HTERT RPE-1 (cell line): ENCODE data around the gene RACGAP1.

Experiments used
- in situ Hi-C: fragments of 300-500 bp; cut with MboI; formaldehyde crosslinking; loops from 4 replicates; pipeline ENCODE4 v1.14.3; 2020; ENCODE audit warnings: low sequenced_read_pairs

RACGAP1 gene

DNA sequence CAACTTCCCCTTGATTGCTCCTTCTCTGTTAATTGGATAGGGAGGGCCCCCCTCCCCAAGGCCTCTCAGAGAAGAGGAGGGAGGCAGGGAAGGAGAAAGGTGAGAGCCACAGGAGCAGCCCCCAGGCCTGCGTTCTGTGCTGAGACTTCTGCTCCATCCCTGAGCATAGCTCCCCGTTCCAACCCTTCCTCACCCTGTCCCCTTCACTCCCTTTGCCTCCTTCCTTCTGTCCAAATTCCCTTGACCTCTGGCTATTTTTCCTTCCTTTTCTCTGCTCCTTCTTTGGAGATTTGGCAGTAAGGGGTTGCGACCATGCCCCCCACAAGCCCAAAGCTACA lies 31.3 kb upstream of the RACGAP1 start:
- in situ Hi-C loops, result no loop called here

DNA sequence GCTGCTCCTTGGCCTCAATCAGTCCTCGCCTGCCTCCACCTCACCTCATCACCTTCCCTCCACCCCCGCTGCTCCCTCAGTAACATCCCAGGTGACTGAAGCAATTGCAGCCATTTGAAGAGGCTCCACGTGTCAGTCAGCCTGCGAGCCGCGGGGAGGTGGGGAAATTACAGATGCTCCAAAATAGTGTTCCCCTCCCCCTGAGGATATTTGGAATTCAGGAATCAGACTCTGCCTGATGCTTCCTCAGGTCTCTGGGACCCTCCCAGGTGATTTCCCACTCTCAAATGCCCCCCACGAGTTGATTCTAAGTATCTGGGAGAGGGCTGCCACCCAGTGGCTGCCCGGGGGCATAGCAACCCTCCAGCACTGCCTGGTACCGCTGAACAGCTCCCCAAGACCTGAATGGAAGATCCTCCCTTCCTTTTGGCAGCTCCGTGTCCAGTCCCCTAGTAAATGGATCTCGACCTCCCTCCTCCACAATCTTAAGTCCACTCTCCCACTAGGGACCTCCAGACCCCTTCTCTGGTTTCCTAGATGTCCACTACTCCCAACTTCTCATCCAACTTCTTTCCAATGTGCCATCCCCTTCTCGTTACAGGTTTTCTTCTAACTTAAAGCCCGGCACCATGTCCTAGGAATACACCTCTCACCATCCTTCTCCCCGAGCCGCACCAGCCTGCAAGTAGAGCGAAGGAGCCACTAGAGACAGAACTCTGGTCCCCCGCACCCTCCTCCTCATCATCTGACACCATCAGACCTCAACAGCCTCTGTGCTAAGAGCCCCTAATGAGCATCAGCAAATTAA lies 30.7 kb upstream of the RACGAP1 start:
- in situ Hi-C loops, result no loop called here

DNA sequence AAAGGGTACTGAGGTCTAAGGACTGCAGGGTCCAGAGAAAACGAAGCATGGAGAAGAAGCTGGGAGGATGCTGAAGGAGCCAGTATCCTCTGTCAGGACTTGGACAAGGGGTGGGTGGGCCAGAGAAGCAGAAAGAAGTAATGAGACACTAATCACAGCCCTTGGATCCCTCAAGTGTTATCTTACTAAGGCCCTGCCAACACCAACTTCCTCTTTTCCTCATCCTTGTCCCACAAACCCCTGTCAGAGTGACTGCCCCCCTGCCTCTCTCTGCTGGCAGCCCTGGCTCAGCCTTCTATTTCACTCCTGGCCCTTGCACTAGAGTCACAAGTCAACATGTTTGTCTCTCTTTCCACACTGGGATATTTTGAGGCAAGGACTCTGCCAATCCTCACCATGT lies 28.3 kb upstream of the RACGAP1 start:
- in situ Hi-C loops, result no loop called here

DNA sequence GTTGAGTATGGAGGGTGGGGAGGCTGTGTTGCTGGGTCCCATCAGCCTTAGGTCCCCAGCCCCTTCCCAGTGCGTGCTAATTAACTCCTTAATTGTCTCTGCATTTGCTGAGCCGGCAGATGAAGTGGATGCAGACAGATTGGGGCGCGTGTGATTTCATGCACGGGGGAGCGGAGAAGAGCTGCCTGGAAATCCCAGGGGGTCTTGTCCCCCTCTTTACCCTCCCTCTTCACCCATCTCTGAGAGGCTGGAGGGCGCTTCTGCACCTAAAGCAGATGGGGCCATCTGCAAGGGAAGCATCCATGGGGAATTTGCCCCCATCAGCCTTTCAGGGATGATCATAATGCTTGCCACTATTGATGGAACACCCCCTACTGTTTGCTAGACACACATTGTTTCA lies 27.7 kb upstream of the RACGAP1 start:
- in situ Hi-C loops, result no loop called here

- in situ Hi-C loops, result no loop called here
Observed at GRCh38 chr12:50052544-50052943, 27.2 kb upstream of the RACGAP1 start.

- in situ Hi-C loops, result no loop called here
Observed at GRCh38 chr12:50051101-50051806, 26.0 kb upstream of the RACGAP1 start.

GRCh38 chr12:50050410-50051098 lies 25.3 kb upstream of the RACGAP1 start:
- in situ Hi-C loops, result no loop called here

DNA sequence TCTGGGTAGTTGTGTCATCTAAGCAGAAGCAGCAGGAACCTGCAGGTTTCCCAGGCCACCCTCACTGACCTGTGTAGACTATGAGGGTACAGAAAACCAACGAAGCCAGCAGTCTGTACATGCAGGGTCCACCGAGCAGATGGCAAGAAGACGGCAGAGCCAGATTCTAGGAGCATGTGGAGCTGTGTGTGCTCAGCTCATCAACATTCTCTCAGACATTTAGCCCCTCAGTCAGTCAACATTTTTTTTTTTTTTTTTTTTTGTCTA lies 24.8 kb upstream of the RACGAP1 start:
- in situ Hi-C loops, result no loop called here

DNA sequence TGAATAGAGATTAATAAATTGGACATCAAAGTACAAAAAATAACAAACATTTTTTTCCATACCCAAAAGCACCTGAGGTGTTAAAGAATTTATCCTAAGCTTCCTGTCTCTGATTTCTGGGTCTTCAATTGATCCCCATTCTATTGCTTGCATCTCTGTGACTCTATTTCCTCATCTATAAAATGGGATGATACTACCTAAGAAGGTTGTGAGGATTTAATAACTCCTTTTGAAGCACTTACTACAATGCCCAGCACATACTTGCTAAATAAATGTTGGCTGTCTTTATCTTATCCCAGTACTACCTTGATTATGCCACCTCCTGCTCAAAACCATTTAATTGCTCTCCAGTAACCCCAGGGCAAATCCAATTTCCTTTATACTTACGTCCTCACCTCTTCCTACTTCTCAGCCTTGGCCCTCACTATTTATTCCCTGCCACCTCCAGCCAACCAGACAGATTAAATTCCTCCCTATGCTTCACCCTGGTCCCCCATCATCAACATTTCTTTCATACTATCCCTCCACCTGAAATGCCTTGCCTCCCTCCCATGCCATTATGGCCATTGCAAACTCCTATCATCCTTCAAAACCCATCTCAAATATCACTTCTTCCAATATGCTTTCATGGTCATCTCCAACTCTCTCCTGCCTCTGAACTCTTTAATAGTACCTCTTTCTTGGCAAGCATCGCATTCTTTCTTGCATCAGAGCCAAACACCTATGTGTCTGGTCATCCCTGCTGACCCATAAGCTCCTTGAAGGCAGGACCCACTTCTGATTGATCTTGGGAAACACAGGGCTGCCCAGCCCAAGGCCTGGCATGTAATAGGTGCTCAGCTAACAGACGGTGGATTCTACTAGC lies 24.2 kb upstream of the RACGAP1 start:
- in situ Hi-C loops, result no loop called here

GRCh38 chr12:50047693-50048250 lies 22.5 kb upstream of the RACGAP1 start:
- in situ Hi-C loops, result no loop called here

DNA sequence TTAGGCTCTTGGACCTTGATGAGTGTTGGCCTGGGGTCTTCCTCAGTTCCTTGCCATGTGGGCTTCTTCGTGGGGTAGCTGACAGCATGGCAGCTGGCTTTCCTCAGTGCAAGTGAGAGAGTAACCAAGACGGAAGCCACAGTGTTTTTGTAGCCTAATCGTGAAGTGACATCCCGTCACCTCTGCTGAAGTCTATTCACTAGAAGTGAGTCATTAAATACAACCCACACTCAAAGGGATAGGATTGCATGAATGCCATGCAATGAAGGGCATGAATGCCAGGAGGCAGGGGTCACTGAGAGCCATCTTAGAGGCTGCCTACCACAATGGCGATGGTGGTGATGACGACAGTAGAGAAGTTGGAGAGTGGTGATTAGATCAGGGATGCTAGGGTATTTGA lies 18.6 kb upstream of the RACGAP1 start:
- in situ Hi-C loops, result no loop called here

- in situ Hi-C loops, result no loop called here
Observed at GRCh38 chr12:50043308-50043707, 18.0 kb upstream of the RACGAP1 start.

DNA sequence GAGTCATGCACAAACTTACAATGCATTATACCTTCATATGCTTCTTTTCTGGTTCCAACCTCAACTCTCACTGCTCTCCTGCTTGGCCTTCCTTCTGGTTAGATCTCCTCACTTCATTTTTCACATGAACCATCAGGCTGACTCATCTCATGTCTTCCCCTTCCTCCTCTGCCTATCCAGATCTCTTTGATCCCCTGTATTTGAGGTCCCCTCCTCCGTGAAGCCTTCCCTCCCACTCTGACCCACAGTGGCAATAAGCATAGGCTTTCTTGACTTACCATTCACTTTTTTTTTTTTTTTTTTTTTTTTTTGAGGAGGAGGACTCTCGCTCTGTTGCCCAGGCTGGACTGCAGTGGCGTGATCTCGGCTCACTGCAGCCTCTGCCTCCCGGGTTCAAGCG lies 17.4 kb upstream of the RACGAP1 start:
- in situ Hi-C loops, result no loop called here

GRCh38 chr12:50041962-50042361 lies 16.7 kb upstream of the RACGAP1 start:
- in situ Hi-C loops, result no loop called here

DNA sequence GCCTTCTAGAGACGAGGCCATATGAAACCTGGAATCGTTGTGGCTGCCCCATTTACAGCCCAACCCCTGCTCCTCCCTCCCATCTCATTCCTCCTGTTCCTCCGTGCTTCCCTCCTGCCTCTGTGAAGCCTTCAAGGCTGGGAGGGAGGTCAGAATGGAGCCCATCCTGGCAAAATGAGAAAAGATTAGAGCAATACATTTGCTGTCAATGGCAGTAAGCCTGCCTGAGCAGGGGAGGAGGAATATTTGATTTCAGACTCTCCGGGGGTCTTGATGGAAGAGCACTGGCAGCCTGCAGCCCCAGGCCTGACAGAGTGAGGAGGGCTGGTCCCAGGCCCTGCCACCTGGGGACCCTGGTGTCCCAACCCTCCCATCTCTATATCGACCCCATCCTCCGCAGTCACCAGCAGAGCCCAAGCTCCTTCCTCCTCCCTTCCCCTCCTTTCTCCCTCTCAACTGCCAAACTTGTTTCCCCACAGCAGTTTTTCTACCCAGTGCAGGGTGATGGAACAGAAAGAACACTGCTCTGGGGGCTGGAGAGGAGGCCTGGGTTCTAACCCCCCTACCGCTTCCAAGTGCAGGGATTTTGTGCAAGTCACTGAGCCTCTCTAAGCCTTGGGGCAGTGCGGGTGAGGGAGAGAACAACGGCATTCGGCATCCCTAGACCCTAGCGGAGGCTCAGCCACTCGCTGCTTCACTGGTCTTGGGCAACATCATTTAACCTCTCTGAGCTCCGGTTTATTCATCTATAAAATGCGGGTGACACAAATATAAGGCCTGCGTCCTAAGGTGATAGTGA lies 16.0 kb upstream of the RACGAP1 start:
- in situ Hi-C loops, result no loop called here

- in situ Hi-C loops, result no loop called here
Observed at GRCh38 chr12:50040657-50041056, 15.4 kb upstream of the RACGAP1 start.

- in situ Hi-C loops, result no loop called here
Observed at GRCh38 chr12:50039151-50039835, 14.0 kb upstream of the RACGAP1 start.

DNA sequence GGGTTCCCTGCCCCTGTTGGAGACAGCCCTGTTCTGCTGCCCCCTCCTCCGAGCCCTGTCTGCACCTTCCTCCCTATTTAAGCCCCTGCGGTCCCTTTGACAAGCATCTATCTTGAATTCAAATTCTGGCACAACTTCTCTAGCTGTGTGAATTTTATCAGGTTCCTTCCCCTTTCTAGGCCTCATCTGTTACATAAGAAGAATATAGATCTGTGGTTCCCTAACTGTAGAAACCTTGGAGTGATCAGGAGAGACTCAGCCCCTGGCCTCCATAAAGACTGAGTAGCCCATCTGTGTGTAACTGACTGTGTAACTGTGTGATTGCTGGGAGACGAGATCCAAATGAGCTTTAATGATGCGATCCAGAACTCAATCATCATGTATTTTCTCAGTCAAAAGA lies 13.0 kb upstream of the RACGAP1 start:
- in situ Hi-C loops, result no loop called here

DNA sequence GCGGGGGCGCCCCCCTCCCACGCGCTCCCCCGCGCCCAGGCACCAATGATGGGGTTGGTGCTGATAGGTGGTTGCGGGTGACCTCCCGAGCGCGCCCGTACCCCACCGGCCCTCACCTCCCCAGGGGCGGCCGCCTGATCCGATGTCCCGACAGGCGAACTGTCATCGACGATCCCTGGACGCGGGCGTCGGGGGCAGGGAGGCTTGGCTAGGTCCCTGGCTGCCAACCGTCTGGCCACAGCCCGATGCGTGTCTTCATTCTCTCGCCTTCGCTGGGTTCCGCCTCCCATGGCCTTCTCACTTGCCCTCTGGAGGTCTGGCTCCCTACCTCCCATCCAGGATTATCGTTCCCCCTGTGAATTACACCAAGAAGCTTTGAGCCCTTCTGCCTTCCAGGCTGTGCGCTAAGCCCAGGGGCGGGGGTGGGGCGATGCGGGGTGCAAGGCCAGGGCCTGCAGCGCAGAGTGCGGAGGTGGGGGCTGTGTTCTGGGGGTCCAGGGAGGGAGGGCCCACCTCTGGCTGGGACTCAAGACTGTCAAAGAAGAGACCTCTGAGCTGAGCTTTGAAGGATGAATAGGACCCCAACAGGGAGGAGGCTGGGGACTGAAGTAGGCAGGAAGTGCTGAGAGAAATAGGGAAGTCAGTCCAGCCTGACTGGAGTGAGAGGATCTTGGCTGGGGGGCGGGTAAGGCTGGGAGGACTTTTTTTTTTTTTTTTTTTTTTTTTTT lies 7.7 kb upstream of the RACGAP1 start:
- in situ Hi-C loops, result no loop called here
